ENCODE measurements around the gene MRM1.
"Not testable (repeated sequence)": the region's sequence is repeated elsewhere in the genome, so short reads cannot be mapped to it uniquely, and the experiment has no call there.

MRM1 gene

GRCh38 chr17:36602030-36602748 is 806 bp downstream of the MRM1 start:
- DNase-seq = no peak

- DNase-seq = peak; percentile 79 to 81
These were observed 1.6 kb downstream of the MRM1 start for GRCh38 chr17:36602924-36603384.

- DNase-seq = not testable (repeated sequence)
These were observed 3.6 kb downstream of the MRM1 start for GRCh38 chr17:36605028-36605427.

GRCh38 chr17:36608280-36608679 is 6.9 kb downstream of the MRM1 start:
- DNase-seq = no peak

- DNase-seq = peak; percentile 27 to 28
These were observed 7.6 kb downstream of the MRM1 start for GRCh38 chr17:36608794-36609497.

- no peak for DNase-seq
These were observed 8.1 kb downstream of the MRM1 start for GRCh38 chr17:36609498-36609862.

GRCh38 chr17:36610474-36610873 is 9.1 kb downstream of the MRM1 start:
- DNase-seq = no peak

GRCh38 chr17:36611345-36612072 is 10.1 kb downstream of the MRM1 start:
- no peak for DNase-seq

- DNase-seq = no peak
These were observed 10.9 kb downstream of the MRM1 start for GRCh38 chr17:36612323-36612722.

GRCh38 chr17:36613155-36613554 is 11.8 kb downstream of the MRM1 start:
- DNase-seq = no peak

GRCh38 chr17:36614081-36614480 is 12.7 kb downstream of the MRM1 start:
- no peak for DNase-seq

- DNase-seq = no peak
These were observed 13.6 kb downstream of the MRM1 start for GRCh38 chr17:36614933-36615332.

GRCh38 chr17:36616061-36617029 is 15.0 kb downstream of the MRM1 start:
- no peak for DNase-seq

GRCh38 chr17:36617773-36618172 is 16.4 kb downstream of the MRM1 start:
- no peak for DNase-seq

- DNase-seq = no peak
These were observed 21.9 kb downstream of the MRM1 start for GRCh38 chr17:36623281-36623680.

GRCh38 chr17:36625188-36625587 is 23.8 kb downstream of the MRM1 start:
- DNase-seq = no peak

GRCh38 chr17:36627101-36627500 is 25.7 kb downstream of the MRM1 start:
- no peak for DNase-seq

GRCh38 chr17:36628576-36628975 is 27.2 kb downstream of the MRM1 start:
- DNase-seq = no peak

- DNase-seq = peak; percentile 67 to 72
These were observed 28.0 kb downstream of the MRM1 start for GRCh38 chr17:36629252-36629847.

- no peak for DNase-seq
These were observed 28.7 kb downstream of the MRM1 start for GRCh38 chr17:36629970-36630502.

GRCh38 chr17:36631022-36631421 is 29.6 kb downstream of the MRM1 start:
- no peak for DNase-seq
